Activated CD8-positive, alpha-beta memory T cell treated with anti-CD3 and anti-CD28 coated beads, Interleukin-2, amount 50 U/mL, for 24 hours (primary cell): Measurements from ENCODE around the gene LCE5A.
"Not testable (repeated sequence)": the region's sequence is repeated elsewhere in the genome, so short reads cannot be mapped to it uniquely, and the experiment has no call there.

Experiments
- DNase-seq: peaks from one replicate; pipeline ENCODE4 v3.0.0-alpha.2; 2020; ENCODE audit errors: extremely low read depth

LCE5A gene

GRCh38 chr1:152510503-152510902 is at the start of gene LCE5A:
Gene LCE5A, plus strand, starts transcription at chr1:152510803. Its CDS starts 732 bp downstream, at chr1:152511535.
- DNase-seq: no peak

- peak; percentile 8 for DNase-seq
Observed at GRCh38 chr1:152461544-152461943, 49.1 kb upstream of the LCE5A start.

GRCh38 chr1:152462636-152463035 is 48.0 kb upstream of the LCE5A start:
- DNase-seq: no peak

GRCh38 chr1:152466217-152466616 is 44.4 kb upstream of the LCE5A start:
- DNase-seq: no peak

- DNase-seq: no peak
Observed at GRCh38 chr1:152473887-152474537, 36.6 kb upstream of the LCE5A start.

- peak; percentile 41 for DNase-seq
Observed at GRCh38 chr1:152479792-152480595, 30.6 kb upstream of the LCE5A start.

- DNase-seq: no peak
Observed at GRCh38 chr1:152481869-152482664, 28.5 kb upstream of the LCE5A start.

GRCh38 chr1:152486400-152487006 is 24.1 kb upstream of the LCE5A start:
- no peak for DNase-seq

- DNase-seq: no peak
Observed at GRCh38 chr1:152487871-152488270, 22.7 kb upstream of the LCE5A start.

- not testable (repeated sequence) for DNase-seq
Observed at GRCh38 chr1:152491537-152491936, 19.1 kb upstream of the LCE5A start.

GRCh38 chr1:152495066-152495675 is 15.4 kb upstream of the LCE5A start:
- no peak for DNase-seq

GRCh38 chr1:152497273-152497672 is 13.3 kb upstream of the LCE5A start:
- DNase-seq: no peak

GRCh38 chr1:152501704-152502103 is 8.9 kb upstream of the LCE5A start:
- DNase-seq: no peak

GRCh38 chr1:152502496-152503180 is 8.0 kb upstream of the LCE5A start:
- no peak for DNase-seq

- DNase-seq: no peak
Observed at GRCh38 chr1:152505083-152505482, 5.5 kb upstream of the LCE5A start.

GRCh38 chr1:152506899-152507498 is 3.6 kb upstream of the LCE5A start:
- no peak for DNase-seq

- DNase-seq: no peak
Observed at GRCh38 chr1:152511596-152511995, 993 bp downstream of the LCE5A start.

- DNase-seq: no peak
Observed at GRCh38 chr1:152513081-152513480, 2.5 kb downstream of the LCE5A start.

GRCh38 chr1:152514715-152515433 is 4.3 kb downstream of the LCE5A start:
- DNase-seq: no peak

GRCh38 chr1:152515434-152515783 is 4.8 kb downstream of the LCE5A start:
- DNase-seq: no peak
